Measurements from ENCODE around the gene RASAL2.

DNA sequence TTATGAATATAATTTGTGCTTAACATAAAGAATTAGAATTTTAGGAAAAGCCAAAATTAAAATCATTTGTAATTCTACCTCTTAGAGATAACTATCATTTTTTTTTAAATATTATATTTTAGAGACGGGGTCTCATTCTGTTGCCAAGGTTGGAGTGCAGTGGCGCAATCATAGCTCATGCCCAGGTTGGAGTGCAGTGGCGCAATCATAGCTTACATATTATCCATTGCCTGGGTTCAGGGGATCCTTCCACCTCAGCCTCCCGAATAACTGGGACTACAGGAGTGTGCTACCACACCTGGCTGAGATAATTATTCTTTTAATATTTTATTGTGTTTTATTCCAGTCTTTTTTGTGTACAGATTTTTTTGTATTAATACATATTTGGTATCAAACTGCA lies 8.3 kb downstream of the RASAL2 start:
- no peak for TF ChIP-seq RAD21 (CRISPR knock-in tag; conservative IDR thresholded peaks at IDR 0.05 in 1 of 2, IDR thresholded peaks at IDR 0.05 in 1 of 2)
- TF ChIP-seq RNF2 (IDR thresholded peaks at IDR 0.05), result no peak
- TF ChIP-seq, protein P1, sequence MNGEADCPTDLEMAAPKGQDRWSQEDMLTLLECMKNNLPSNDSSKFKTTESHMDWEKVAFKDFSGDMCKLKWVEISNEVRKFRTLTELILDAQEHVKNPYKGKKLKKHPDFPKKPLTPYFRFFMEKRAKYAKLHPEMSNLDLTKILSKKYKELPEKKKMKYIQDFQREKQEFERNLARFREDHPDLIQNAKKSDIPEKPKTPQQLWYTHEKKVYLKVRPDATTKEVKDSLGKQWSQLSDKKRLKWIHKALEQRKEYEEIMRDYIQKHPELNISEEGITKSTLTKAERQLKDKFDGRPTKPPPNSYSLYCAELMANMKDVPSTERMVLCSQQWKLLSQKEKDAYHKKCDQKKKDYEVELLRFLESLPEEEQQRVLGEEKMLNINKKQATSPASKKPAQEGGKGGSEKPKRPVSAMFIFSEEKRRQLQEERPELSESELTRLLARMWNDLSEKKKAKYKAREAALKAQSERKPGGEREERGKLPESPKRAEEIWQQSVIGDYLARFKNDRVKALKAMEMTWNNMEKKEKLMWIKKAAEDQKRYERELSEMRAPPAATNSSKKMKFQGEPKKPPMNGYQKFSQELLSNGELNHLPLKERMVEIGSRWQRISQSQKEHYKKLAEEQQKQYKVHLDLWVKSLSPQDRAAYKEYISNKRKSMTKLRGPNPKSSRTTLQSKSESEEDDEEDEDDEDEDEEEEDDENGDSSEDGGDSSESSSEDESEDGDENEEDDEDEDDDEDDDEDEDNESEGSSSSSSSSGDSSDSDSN (IDR thresholded peaks at IDR 0.05; ENCODE audit: borderline replicate concordance in 1 of 2, low read depth in 2 of 2, low read length in 2 of 2), result no peak
- TF ChIP-seq, protein P2, sequence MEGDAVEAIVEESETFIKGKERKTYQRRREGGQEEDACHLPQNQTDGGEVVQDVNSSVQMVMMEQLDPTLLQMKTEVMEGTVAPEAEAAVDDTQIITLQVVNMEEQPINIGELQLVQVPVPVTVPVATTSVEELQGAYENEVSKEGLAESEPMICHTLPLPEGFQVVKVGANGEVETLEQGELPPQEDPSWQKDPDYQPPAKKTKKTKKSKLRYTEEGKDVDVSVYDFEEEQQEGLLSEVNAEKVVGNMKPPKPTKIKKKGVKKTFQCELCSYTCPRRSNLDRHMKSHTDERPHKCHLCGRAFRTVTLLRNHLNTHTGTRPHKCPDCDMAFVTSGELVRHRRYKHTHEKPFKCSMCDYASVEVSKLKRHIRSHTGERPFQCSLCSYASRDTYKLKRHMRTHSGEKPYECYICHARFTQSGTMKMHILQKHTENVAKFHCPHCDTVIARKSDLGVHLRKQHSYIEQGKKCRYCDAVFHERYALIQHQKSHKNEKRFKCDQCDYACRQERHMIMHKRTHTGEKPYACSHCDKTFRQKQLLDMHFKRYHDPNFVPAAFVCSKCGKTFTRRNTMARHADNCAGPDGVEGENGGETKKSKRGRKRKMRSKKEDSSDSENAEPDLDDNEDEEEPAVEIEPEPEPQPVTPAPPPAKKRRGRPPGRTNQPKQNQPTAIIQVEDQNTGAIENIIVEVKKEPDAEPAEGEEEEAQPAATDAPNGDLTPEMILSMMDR (IDR thresholded peaks at IDR 0.05 in 2 of 3, conservative IDR thresholded peaks at IDR 0.05 in 1 of 3; ENCODE audit: insufficient read depth in 2 of 3, low read depth in 1 of 3, low read length in 3 of 3), result no peak
- no peak for TF ChIP-seq RBM14 (IDR thresholded peaks at IDR 0.05; ENCODE audit: borderline replicate concordance, insufficient read depth, low read depth, low read length)

Measured in K562 (cell line).